Fibroblast of skin of abdomen (primary cell): ENCODE data around the gene STAT5B.
A peak's percentile ranks its signal among the peaks of the same experiment; 100 is the strongest.
"Not testable (repeated sequence)": the region's sequence is repeated elsewhere in the genome, so short reads cannot be mapped to it uniquely, and the experiment has no call there.

ENCODE experiments used
- DNase-seq: peaks from one replicate; pipeline ENCODE4 v3.0.0-alpha.2; 2013

STAT5B gene

DNA sequence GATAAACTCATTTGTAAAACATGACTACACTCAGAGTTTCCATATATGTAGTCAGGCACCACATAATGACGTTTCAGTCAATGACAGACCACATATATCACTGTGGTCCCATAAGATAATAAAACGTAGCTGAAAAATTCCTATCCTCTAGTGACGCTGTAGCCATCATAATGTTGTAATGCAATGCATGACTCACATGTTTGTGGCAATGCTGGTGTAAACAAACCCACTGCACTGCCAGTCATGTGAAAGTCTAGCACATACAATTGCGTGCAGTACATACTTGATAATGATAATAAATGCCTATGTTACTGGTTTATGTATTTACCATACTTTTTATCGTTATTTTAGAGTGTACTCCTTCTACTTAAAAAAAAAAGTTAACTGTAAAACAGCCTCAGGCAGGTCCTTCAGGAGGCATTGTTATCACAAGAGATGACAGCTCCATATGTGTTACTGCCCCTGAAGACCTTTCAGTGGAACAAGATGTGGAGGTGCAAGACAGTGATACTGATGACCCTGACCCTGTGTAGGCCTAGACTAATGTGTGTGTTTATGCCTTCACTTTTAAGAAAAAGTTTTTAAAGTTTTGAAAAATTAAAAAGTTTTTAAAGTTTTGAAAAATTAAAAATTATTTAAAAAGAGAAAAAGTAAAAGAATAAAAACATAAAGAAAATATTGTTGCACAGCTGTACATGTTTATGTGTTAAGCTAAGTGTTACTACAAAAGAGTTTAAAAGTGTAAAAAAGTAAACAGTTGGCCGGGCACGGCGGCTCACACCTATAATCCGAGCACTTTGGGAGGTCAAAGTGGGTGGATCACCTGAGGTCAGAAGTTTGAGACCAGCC lies 9.0 kb downstream of the STAT5B start:
- DNase-seq = peak; percentile 79

DNA sequence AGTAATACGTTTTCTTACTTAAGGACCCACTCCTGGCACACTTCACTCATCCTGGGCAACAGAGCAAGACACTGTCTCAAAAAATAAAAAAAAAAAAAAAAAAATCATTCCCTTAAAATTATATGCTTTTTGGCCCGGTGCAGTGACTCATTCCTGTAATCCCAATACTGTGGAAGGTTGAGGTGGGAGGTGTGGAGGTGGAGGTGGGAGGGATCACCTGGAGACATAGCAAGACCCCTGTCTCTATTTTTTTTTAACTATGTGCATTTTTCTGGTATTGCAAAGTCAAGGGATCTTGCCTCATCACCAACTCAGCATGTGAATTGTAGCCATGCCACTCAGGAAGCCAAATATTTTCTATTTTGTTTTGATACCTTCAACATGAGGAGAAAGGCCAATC lies 9.7 kb downstream of the STAT5B start:
- DNase-seq = no peak

DNA sequence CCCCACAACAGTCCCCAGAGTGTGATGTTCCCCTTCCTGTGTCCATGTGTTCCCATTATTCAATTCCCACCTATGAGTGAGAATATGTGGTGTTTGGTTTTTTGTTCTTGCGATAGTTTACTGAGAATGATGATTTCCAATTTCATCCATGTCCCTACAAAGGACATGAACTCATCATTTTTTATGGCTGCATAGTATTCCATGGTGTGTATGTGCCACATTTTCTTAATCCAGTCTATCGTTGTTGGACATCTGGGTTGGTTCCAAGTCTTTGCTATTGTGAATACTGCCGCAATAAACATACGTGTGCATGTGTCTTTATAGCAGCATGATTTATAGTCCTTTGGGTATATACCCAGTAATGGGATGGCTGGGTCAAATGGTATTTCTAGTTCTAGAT lies 11.8 kb downstream of the STAT5B start:
- not testable (repeated sequence) for DNase-seq

DNA sequence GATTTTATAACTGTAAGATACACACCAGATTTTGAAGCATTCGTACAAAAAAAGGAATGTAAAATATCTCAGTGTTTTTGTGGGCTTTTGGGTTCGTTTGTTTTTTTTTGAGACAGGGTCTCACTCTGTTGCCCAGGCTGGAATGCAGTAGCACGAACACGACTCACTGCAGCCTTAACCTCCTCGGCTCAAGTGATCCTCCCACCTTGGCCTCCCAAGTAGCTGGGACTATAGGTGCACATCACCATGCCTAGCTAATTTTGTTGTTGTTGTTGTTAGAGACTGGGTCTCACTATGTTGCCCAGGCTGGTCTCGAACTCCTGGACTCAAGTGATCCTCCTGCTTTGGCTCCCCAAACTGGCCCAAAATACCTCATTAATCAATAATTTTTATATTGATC lies 15.9 kb downstream of the STAT5B start:
- DNase-seq = no peak

DNA sequence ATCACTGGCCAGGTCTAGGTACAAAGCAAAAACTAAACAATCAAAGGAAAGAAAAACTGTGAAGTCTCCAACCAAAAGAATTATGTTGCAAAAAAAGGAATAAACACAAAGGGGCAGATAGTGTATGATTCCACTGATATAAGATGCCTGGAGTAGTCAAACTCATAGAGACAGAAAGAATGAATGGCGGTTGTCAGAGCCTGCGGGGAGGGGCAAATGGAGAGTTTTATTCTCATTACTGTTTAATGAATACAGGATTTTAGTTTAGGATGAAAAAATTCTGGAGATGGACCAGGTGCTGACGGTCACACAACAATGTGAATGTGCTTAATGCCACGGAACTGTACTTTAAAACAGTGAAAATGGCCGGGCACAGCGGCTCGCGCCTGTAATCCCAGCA lies 20.7 kb downstream of the STAT5B start:
- no peak for DNase-seq

DNA sequence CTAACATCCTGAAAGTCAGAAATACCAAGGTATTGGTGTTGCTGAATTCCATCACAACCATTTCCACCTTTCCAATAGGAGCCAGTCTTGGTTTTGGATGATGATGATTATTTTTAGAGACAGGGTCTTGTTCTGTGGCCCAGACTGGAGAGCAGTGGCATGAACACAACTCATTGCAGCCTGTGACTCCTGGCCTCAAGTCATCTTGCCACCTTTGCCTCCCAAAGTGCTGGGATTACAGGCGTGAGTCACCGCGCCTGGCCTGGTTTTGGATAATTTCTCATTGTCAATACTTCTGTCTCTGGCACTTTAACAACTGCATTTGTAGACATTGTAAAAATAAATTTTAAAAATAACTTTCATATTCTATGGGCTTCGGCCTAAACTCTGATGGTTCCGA lies 22.6 kb downstream of the STAT5B start:
- no peak for DNase-seq

DNA sequence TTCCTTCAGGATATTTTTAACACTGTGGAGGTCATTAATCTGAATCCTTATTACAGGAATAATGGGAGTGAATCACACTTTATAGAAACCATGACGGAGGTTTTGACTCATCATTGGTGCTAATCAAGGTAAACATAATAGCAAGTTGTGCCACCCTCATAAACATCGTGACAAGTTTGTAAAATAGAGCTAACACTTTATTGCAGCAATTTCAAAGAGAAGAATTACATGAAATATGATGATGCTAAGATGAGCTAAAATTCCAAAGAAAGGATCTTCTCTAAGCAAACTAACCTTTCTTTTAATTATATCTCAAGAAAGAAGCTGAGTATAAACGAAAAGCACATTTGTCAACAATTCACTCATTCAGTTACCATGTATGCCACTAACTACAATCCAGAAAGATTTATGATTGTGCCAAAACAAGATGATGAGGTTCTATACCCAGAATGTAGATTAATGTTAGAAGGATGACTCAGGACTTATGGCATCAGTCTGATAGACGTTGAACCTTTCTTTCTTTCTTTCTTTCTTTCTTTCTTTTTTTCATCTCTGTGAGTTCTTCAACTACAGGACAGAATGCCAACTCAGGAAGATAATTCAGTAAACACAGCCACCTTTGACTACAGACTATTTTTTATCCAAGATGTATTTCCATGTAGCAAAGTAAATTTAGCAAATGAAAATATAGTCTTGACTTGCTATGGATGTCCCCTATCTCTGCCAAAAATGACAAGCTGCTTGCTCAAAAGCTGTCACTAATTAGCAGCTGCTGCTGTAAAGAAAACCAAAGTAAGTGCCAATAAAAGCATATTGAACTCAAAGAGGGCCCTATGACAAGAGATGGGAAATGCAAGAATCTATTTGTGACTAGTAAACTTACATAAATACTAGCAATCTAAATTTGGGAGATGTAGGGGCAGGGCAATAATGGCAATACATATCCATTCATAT lies 23.3 kb downstream of the STAT5B start:
- DNase-seq = peak; percentile 41

DNA sequence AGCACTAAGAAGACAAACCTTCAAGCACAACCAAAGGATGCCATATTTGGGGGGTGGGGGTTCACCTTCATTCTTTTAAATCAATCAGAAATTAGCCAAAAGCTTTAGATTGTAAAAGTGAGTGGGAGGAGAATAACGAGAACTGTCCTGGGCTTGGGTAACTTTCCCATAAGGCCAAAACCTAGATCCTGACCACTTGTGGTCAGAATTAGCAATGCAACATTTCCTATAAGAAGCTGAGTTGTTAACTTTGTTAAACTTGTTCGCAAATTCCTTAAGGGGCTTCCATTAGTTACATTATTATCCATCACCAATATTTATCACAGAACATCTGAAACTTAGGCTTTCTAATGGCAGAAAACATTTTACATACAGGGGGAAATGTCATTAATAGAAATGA lies 25.1 kb downstream of the STAT5B start:
- DNase-seq = no peak

DNA sequence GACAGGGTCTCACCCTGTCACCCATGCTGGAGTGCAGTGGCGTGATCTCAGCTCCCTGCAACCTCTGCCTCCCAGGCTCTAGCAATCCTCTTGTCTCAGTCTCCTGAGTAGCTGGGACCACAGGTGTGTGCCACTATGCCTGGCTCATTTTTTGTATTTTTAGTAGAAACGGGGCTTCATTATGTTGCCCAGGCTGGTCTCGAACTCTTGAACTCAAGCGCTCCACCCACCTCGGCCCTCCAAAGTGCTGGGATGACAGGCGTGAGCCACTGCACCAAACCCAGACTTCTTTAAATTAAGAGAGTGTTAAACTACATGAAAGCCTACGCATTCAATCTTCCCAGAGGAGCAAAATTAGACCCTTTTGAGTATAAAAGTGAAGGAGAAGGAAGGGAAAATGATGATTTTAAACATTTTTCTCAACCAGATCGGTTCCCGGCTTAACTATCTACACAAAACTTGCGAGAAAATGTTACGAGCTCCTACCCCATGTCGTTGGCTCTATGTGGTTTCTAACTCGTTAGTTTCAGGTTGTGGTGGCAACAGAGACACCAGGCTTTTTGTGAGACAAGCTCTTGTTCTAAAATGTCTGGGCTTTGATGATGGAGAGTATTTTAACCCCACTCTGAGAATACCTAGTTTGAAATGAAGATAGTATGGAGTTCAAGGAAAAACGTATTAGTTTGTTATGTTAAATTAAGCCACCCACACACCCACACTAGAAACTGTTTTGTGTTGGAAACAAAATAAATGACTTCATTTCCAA lies 26.3 kb downstream of the STAT5B start:
- no peak for DNase-seq

DNA sequence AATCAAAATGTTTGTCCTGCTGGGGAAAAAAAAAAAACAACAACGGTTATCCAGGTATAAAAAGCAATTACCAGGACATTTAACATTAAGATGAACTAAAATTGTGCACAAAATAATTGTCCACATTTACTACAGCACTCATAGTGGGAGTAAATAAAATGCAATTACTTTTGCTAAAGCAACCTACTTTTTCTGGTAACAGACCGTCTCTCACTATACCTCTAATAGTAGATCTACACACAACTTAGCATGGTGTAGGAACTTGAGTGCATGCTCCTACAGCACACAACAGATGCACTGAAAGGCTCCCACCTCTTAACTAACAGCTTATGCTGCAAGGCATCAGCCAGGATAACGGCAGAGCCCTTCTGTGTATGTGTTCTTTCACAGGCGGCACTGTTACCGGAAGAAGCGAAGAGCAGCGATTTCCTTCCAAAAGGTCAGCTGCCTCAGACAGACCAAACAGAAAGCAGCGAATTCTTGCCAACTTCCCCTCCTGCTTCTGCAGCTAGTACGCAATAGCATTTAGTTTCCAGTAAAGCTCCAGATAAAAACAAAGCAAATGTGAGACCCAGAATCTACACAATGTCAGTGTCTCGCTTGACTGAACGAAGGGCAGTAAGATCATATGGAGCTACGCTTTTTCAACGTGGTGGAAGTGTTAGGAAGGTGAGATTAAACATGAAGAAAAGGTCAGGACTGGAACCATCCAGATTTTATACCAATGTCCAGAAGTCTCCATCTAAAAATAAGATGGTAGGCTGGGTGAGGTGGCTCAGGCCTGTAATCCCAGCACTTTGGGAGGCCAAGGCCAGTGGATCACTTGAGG lies 27.6 kb downstream of the STAT5B start:
- DNase-seq = peak; percentile 79

DNA sequence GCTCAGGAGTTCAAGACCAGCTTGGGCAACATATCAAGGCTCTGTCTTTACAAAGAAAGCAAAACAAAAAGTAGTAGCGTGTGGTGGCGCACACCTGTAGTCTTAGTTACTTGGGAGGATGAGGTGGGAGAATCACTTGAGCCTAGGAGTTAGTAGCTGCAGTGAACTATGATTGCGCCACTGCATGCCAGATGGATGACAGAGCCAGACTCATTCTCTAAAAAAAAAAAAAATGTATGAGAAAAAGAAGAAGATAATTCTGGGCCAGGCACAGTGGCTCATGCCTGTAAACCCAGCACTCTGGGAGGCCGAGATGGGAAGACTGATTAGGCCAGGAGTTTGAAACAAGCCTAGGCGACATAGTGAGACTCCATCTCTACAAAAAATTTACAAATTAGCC lies 28.5 kb downstream of the STAT5B start:
- peak; percentile 76 for DNase-seq

DNA sequence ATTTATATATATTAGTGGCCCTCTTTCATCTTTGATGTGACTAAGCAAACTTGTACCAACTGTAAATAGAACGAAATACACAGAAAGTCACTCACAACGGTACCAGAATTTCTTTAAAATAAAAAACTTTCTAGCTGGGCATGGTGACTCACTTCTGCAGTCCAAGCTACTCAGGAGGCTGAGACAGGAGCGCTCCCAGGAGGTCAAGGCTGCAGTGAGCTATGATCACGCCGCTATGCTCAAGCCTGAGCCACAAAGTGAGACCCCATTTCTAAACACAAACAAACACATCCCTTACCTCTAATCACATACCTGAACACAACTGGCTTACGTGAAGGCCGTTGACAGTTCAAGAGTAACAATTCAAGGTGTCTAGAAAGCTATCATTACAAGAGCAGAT lies 29.7 kb downstream of the STAT5B start:
- DNase-seq = no peak

DNA sequence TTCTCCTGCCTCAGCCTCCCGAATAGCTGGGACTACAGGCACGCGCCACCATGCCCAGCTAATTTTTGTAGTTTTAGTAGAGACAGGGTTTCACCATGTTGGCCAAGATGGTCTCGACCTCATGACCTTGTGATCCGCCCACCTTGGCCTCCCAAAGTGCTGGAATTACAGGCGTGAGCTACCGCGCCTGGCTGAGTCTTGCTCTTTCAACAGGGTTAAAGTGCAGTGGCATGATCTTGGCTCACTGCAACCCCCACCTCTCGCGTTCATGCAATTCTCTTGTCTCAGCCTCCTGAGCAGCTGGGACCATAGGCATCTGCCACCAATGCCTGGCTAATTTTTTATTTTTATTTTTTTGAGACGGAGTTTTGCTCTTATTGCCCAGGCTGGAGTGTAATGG lies 31.0 kb downstream of the STAT5B start:
- not testable (repeated sequence) for DNase-seq

DNA sequence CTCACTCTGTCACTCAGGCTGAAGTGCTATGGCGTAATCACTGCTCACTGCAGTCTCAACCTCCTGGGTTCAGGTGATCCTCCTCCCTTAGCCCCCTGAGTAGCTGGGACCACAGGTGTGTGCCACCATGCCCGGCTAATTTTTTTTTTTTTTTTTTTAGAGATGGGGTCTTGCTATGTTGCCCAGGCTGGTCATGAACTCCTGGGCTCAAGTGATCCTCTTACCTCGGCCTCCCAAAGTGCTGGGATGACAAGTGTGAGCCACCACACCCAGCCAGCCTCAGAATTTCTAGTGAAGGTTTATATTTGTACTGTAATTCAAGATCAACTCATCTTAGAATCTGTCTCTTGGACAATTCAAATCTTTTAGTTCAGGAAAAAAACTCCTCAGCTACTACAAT lies 32.1 kb downstream of the STAT5B start:
- not testable (repeated sequence) for DNase-seq

DNA sequence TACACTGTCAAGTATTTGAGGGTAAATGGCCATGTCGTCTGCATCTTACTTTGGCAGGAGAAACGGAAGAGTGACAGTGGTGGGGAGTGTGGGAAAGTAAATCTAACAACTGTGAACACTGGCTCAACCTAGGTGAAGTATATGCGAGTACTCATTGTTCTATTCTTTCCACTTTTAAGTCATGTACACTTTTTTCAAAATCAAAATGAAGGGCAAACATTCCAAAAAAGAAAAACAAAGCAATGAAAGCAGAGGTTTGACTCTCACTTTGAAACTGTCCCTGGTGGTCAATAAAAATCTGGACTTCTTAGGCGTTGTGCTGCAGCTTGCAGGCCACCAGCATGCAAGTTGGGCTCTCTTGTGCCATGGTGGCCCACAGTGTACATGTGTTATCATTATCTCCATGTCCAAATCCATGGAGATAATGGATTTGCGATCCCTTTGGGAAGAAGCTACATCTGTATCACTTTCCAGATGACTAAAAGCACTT lies 32.7 kb downstream of the STAT5B start:
- DNase-seq = no peak

DNA sequence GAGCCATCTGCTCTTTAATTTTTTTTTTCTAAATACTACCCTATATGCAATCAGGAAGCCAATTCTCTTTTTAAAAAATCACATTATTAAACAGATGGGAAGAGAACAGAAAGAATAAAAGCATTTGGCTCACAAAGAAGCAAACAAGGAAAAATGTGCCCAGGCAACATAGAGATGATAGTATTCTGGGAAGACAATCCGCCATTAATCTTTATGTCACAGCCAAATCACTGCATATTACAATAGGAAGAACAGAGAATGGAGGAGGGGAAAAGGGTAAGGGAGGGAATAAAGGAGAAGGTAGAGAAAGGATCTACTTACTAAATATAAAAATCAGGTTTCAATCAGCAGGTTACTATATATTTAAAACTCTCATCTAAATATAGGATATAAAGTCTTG lies 34.3 kb downstream of the STAT5B start:
- DNase-seq = no peak

DNA sequence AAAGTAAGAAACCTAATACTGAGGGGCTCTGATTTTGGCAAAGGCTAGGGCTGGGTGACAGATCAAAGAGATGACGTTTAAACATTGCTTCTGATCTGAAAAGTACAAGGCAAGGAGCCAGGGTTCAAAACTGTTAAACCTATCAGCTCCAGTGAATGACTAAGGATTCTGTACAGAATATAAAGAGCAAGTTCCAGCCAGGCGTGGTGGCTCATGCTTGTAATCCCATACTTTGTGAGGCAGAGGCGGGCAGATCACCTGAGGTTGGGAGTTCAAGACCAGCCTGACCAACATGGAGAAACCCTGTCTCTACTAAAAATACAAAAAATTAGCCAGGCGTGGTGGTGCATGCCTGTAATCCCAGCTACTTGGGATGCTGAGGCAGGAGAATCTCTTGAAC lies 35.3 kb downstream of the STAT5B start:
- not testable (repeated sequence) for DNase-seq

DNA sequence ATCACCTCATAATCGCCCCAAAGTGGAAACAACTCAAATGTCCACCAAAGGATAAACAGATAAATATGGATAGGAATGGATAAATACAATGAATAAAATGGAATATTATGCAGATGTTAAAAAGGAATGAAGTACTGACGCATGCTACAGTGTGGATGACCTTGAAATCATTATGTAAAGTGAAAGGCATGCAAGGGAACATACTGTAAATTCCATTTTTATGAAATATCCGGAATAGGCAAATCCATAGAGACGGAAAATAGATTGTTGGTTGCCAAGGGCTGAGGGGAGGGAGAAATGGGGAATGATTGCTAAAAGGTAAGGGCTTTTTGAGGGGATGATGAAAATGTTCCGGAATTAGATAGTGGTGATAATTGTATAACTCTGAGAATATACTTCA lies 36.0 kb downstream of the STAT5B start:
- DNase-seq = no peak

DNA sequence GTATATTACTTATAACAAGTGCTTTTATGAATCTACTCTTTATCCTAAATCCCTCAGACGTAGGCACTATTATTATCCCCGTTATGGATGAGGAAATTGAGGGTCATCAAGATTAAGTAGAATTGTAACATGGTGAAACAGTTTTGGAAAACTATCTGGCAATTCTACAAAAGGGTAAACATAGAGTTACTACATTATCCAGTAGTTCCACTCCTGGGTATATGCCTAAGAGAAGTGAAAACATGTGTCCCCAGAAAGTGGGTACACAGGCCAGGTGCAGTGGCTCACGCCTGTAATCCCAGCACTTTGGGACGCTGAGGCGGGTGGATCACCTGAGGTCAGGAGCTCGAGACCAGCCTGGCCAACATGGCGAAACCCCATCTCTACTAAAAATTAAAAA lies 36.6 kb downstream of the STAT5B start:
- DNase-seq = not testable (repeated sequence)

DNA sequence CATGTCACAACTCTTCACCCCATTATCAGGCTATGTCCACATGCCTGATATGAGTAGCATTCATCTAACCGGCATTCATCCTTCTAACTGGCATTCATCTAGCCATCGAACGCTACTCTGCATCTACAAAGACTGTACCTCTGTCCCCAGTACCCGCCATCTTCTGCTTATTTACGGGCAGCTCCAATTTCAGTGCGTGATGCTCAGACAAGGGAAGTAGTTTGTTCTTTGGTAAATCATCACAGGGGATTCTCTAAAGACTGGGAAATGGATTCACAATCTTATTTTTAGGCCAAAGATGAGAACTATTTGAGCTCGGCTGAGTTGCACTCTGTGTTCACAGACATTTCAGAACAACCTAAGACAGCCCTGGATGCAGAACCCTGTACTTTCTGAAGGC lies 39.4 kb downstream of the STAT5B start:
- DNase-seq = no peak

DNA sequence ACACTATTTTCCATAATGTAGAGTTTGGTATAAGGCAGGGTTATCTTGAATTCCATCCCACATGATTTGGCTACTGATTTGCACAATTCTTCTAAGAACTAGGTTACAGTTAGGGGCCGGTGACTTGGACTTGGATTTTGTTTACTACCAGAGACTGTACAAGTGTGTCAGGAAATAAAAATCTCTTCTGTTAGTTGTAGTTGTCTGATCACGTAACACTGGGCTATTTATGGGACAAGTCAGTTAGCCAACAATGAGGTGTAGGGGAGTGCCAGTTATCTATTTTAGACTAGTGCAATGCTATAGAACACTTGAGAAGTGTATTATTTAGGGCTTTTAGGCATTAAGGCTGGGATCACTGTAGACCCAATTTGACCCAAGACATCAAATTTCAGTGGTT lies 42.2 kb downstream of the STAT5B start:
- no peak for DNase-seq

DNA sequence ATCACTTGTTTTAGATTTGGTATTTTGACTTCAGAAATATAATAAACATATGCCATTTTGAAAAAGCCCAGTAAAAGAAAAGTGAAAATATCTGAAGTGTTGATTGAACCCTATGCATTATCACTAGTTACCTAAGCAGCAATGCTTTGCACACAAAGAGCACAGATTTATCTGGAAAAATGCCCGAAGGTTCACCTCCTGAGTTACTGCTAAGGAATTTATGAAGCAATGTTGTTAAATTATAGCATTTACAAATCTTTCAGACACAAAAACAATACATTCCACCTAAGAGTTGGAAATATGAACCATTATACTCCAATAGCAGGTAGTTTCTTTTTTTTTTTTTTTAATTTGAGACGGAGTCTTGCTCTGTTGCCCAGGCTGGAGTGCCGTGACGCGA lies 43.0 kb downstream of the STAT5B start:
- DNase-seq = peak; percentile 52
